ENCODE measurements around the gene SPHK2.

DNA sequence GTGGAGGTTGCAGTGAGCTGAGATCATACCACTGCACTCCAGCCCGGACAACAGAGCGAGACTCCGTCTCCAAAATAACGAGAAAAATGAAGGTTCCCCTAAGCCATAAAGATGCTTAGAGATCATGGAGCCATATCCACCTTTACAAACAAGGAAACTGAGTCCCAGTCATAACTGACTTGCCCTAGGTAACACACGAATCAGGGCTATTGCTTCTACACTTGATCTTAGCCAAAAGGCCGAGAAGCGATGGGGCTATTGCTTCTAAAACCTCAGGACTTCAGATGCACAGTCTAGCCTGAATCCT lies 14.7 kb downstream of the SPHK2 start:
- TF ChIP-seq SIN3A (IDR thresholded peaks at IDR 0.05; ENCODE audit: low read depth) (no peak), YY1 (IDR thresholded peaks at IDR 0.05; ENCODE audit: extremely low read depth, insufficient replicate concordance, low read depth, low read length) (no peak), EZH2 (IDR thresholded peaks at IDR 0.05) (no peak), POLR2AphosphoS5 (IDR thresholded peaks at IDR 0.05; ENCODE audit: low read depth, low read length) (no peak)
- TF ChIP-seq, protein P1, sequence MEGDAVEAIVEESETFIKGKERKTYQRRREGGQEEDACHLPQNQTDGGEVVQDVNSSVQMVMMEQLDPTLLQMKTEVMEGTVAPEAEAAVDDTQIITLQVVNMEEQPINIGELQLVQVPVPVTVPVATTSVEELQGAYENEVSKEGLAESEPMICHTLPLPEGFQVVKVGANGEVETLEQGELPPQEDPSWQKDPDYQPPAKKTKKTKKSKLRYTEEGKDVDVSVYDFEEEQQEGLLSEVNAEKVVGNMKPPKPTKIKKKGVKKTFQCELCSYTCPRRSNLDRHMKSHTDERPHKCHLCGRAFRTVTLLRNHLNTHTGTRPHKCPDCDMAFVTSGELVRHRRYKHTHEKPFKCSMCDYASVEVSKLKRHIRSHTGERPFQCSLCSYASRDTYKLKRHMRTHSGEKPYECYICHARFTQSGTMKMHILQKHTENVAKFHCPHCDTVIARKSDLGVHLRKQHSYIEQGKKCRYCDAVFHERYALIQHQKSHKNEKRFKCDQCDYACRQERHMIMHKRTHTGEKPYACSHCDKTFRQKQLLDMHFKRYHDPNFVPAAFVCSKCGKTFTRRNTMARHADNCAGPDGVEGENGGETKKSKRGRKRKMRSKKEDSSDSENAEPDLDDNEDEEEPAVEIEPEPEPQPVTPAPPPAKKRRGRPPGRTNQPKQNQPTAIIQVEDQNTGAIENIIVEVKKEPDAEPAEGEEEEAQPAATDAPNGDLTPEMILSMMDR (IDR thresholded peaks at IDR 0.05 in 2 of 3, conservative IDR thresholded peaks at IDR 0.05 in 1 of 3; ENCODE audit: borderline replicate concordance in 1 of 3, insufficient read depth in 1 of 3, low read depth in 2 of 3, low read length in 2 of 3), result no peak
